ENCODE measurements around the gene PPIP5K1. TPM values are rescaled to one million over a fixed set of nuclear protein-coding genes. Genes with fewer than 3 reads are reported as not detected.
"Not testable (repeated sequence)": the region's sequence is repeated elsewhere in the genome, so short reads cannot be mapped to it uniquely, and the experiment has no call there.

The PPIP5K1 gene
- 14.8 and 18.0 TPM in 2 replicates for polyA plus RNA-seq (2014; cell fraction: cytosol; rRNA removed)
- polyA plus RNA-seq (2014; cell fraction: nucleus; rRNA removed): 69.2 and 99.5 TPM in 2 replicates

- DNase-seq (ENCODE audit: low spot score): not testable (repeated sequence)
These were observed at the start of gene PPIP5K1 for GRCh38 chr15:43589778-43590466. TSS of gene PPIP5K1 (minus strand) at chr15:43590208. CDS start at chr15:43584504, 5,704 bp downstream.

GRCh38 chr15:43638464-43639204 lies 48.6 kb upstream of the PPIP5K1 start:
- not testable (repeated sequence) for DNase-seq (ENCODE audit: low spot score)

GRCh38 chr15:43626937-43627336 lies 36.9 kb upstream of the PPIP5K1 start:
- not testable (repeated sequence) for DNase-seq (ENCODE audit: low spot score)

GRCh38 chr15:43625106-43625505 lies 35.1 kb upstream of the PPIP5K1 start:
- DNase-seq (ENCODE audit: low spot score): no peak

GRCh38 chr15:43622068-43622799 lies 32.2 kb upstream of the PPIP5K1 start:
- not testable (repeated sequence) for DNase-seq (ENCODE audit: low spot score)

- not testable (repeated sequence) for DNase-seq (ENCODE audit: low spot score)
These were observed 28.7 kb upstream of the PPIP5K1 start, which contains the start of gene STRC for GRCh38 chr15:43618700-43619099. TSS of gene STRC (minus strand) at chr15:43618800. CDS start at chr15:43618722, 78 bp downstream.

GRCh38 chr15:43617750-43618149 lies 27.7 kb upstream of the PPIP5K1 start:
- DNase-seq (ENCODE audit: low spot score): not testable (repeated sequence)

GRCh38 chr15:43602233-43602632 lies 12.2 kb upstream of the PPIP5K1 start:
- DNase-seq (ENCODE audit: low spot score): not testable (repeated sequence)

- not testable (repeated sequence) for DNase-seq (ENCODE audit: low spot score)
These were observed 10.2 kb upstream of the PPIP5K1 start for GRCh38 chr15:43600200-43600599.

- not testable (repeated sequence) for DNase-seq (ENCODE audit: low spot score)
These were observed 9.1 kb upstream of the PPIP5K1 start for GRCh38 chr15:43599131-43599530.

- DNase-seq (ENCODE audit: low spot score): not testable (repeated sequence)
These were observed 3.6 kb upstream of the PPIP5K1 start, which contains the start of gene CKMT1B for GRCh38 chr15:43593328-43594190. TSS of gene CKMT1B (plus strand) at chr15:43594027. CDS start at chr15:43594219, 192 bp downstream.

- DNase-seq (ENCODE audit: low spot score): not testable (repeated sequence)
These were observed 2.8 kb upstream of the PPIP5K1 start for GRCh38 chr15:43592841-43593240.

- DNase-seq (ENCODE audit: low spot score): not testable (repeated sequence)
These were observed 15.4 kb downstream of the PPIP5K1 start for GRCh38 chr15:43574607-43575006.

- not testable (repeated sequence) for DNase-seq (ENCODE audit: low spot score)
These were observed 23.4 kb downstream of the PPIP5K1 start for GRCh38 chr15:43566615-43567014.

GRCh38 chr15:43563793-43564192 lies 26.2 kb downstream of the PPIP5K1 start:
- not testable (repeated sequence) for DNase-seq (ENCODE audit: low spot score)

GRCh38 chr15:43562753-43563152 lies 27.3 kb downstream of the PPIP5K1 start:
- not testable (repeated sequence) for DNase-seq (ENCODE audit: low spot score)

- no peak for DNase-seq (ENCODE audit: low spot score)
These were observed 37.0 kb downstream of the PPIP5K1 start for GRCh38 chr15:43552986-43553385.

GRCh38 chr15:43552256-43552655 lies 37.8 kb downstream of the PPIP5K1 start:
- no peak for DNase-seq (ENCODE audit: low spot score)

- no peak for DNase-seq (ENCODE audit: low spot score)
These were observed 39.3 kb downstream of the PPIP5K1 start for GRCh38 chr15:43550527-43551363.

GRCh38 chr15:43547539-43547938 lies 42.5 kb downstream of the PPIP5K1 start:
- no peak for DNase-seq (ENCODE audit: low spot score)
